Measurements from ENCODE around the gene TACC2. TPM values are rescaled to one million over a fixed set of nuclear protein-coding genes. Genes with fewer than 3 reads are reported as not detected.

The TACC2 gene
- total RNA-seq, 2 experiments from 2014 or later, result not detected

- Histone ChIP-seq H2AFZ (ENCODE audit: low read length) (no peak overlapping the region), H3K4me1 (ENCODE audit: insufficient read depth, low read length, poor library complexity, severe bottlenecking) (no peaks in the 10 kb centered on the region), H3K79me2 (ENCODE audit: insufficient read depth, low read depth, low read length) (no peaks in the 10 kb centered on the region), H3K9me2 (ENCODE audit: insufficient read depth, low read length) (no peaks in the 10 kb centered on the region), H3K27ac (ENCODE audit: low read depth, low read length, poor library complexity, severe bottlenecking) (no peak overlapping the region), H3K4me2 (ENCODE audit: low read length) (no peak overlapping the region), H4K20me1 (ENCODE audit: insufficient read depth, low read length) (no peaks in the 10 kb centered on the region), H3K36me3 (ENCODE audit: insufficient read depth, low read length) (no peaks in the 10 kb centered on the region), H3K9me3 (ENCODE audit: low read length) (no peaks in the 10 kb centered on the region), H3K4me3 (ENCODE audit: low read depth, low read length, poor library complexity, severe bottlenecking) (no peak overlapping the region)
- POLR2A ChIA-PET, result no interaction called here
- no TSS peak for BruUV-seq (replicated peaks)
- CTCF ChIA-PET (ENCODE audit: unreplicated experiment), result no interaction called here
- TF ChIP-seq EZH2phosphoT487 (IDR thresholded peaks at IDR 0.05; ENCODE audit: borderline replicate concordance, low read depth, low read length) (no peak), CTCF (conservative IDR thresholded peaks at IDR 0.05; ENCODE audit: low read length) (no peak)
- intact Hi-C loops (cut with micrococcal nuclease; ENCODE audit: unreplicated experiment), result no loop called here
- no peak for DNase-seq (ENCODE audit: low spot score)
Measured at GRCh38 chr10:122007415-122007814, 18.5 kb downstream of the TACC2 start.

GRCh38 chr10:122010405-122011050, 21.6 kb downstream of the TACC2 start:
- intact Hi-C loops (cut with micrococcal nuclease; ENCODE audit: unreplicated experiment), result no loop called here
- no peaks in the 10 kb centered on the region for H3K36me3 ChIP-seq (ENCODE audit: insufficient read depth, low read length)
- H3K4me1 ChIP-seq (ENCODE audit: insufficient read depth, low read length, poor library complexity, severe bottlenecking), result no peaks in the 10 kb centered on the region
- CTCF ChIA-PET (ENCODE audit: unreplicated experiment), result no interaction called here
- POLR2A ChIA-PET, result interaction anchor here (0.6 kb wide), 1 partner anchor 1790 kb away, joined by 3 read pairs; no protein-coding TSS in a partner anchor
- no peak overlapping the region for H2AFZ ChIP-seq (ENCODE audit: low read length)
- no peak overlapping the region for H3K4me2 ChIP-seq (ENCODE audit: low read length)
- TF ChIP-seq CTCF (conservative IDR thresholded peaks at IDR 0.05; ENCODE audit: low read length), result no peak
- no peak for TF ChIP-seq EZH2phosphoT487 (IDR thresholded peaks at IDR 0.05; ENCODE audit: borderline replicate concordance, low read depth, low read length)
- H3K79me2 ChIP-seq (ENCODE audit: insufficient read depth, low read depth, low read length), result no peaks in the 10 kb centered on the region
- H3K9me3 ChIP-seq (ENCODE audit: low read length), result no peaks in the 10 kb centered on the region
- DNase-seq (ENCODE audit: low spot score), result no peak
- H3K4me3 ChIP-seq (ENCODE audit: low read depth, low read length, poor library complexity, severe bottlenecking), result no peak overlapping the region
- no peaks in the 10 kb centered on the region for H3K9me2 ChIP-seq (ENCODE audit: insufficient read depth, low read length)
- H4K20me1 ChIP-seq (ENCODE audit: insufficient read depth, low read length), result no peaks in the 10 kb centered on the region
- H3K27ac ChIP-seq (ENCODE audit: low read depth, low read length, poor library complexity, severe bottlenecking), result no peak overlapping the region
- no TSS peak for BruUV-seq (replicated peaks)

DNA sequence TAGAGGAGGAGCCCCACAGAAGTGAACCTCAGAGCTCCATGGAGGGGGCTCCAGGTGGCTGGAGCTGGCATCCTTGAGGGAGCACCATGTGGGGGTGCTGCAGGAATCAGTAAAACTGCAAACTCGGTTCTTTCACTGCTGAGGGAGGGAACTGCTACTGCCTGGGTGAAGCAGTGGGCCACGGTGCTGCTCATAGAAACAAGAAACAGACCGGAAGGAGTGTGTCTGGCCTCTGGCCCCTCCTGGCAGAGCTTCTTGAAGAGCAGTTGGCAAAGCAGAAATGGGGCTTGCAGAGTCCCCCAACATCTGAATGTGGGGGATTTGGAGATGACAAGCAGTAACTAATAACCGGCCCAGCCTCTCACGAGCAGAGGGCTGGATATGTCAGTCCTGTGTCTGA, 23.8 kb downstream of the TACC2 start:
- Histone ChIP-seq H3K4me1 (ENCODE audit: insufficient read depth, low read length, poor library complexity, severe bottlenecking) (no peaks in the 10 kb centered on the region), H3K4me3 (ENCODE audit: low read depth, low read length, poor library complexity, severe bottlenecking) (no peak overlapping the region), H3K9me2 (ENCODE audit: insufficient read depth, low read length) (no peaks in the 10 kb centered on the region), H3K9me3 (ENCODE audit: low read length) (no peaks in the 10 kb centered on the region), H3K4me2 (ENCODE audit: low read length) (no peak overlapping the region), H4K20me1 (ENCODE audit: insufficient read depth, low read length) (no peaks in the 10 kb centered on the region), H3K36me3 (ENCODE audit: insufficient read depth, low read length) (no peaks in the 10 kb centered on the region), H3K79me2 (ENCODE audit: insufficient read depth, low read depth, low read length) (no peaks in the 10 kb centered on the region), H3K27ac (ENCODE audit: low read depth, low read length, poor library complexity, severe bottlenecking) (no peak overlapping the region), H2AFZ (ENCODE audit: low read length) (no peak overlapping the region)
- CTCF ChIA-PET (ENCODE audit: unreplicated experiment), result no interaction called here
- TF ChIP-seq CTCF (conservative IDR thresholded peaks at IDR 0.05; ENCODE audit: low read length) (no peak), EZH2phosphoT487 (IDR thresholded peaks at IDR 0.05; ENCODE audit: borderline replicate concordance, low read depth, low read length) (no peak)
- intact Hi-C loops (cut with micrococcal nuclease; ENCODE audit: unreplicated experiment), result no loop called here
- BruUV-seq (replicated peaks), result no TSS peak
- DNase-seq (ENCODE audit: low spot score), result no peak
- POLR2A ChIA-PET, result no interaction called here

Data from OCI-LY7 (cell line).